ENCODE data around the gene KIRREL2. TPM values are rescaled to one million over a fixed set of nuclear protein-coding genes. Genes with fewer than 3 reads are reported as not detected.
A peak's percentile ranks its signal among the peaks of the same experiment; 100 is the strongest.

Gene KIRREL2
- total and polyA plus RNA-seq, 2 of the 8 experiments (the other 6 are each of a cell fraction or from before 2014, with no cell fraction given) = 2.4 to 4.6 TPM

DNA sequence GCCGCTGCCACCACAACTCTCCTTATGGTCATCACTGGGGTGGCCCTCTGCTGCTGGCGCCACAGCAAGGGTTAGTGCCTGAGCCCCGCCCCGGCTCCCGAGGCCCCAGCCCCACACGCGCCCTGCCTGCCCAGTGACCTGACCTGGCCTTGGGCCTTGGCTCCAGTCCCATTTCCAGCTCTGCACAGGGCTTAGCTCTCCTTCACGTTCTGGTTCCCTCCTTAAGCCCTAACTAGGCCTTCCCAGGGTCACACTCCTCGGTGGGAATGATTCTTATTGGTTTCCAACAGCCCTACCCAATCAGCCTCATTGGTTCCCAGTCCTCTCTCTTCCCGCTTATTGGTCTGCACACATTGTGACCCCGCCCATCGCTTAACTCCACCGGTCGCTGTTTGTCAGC lies 5.8 kb downstream of the KIRREL2 start:
- Histone ChIP-seq H2BK20ac (ENCODE audit: low read length) (no peak overlapping the region), H3K27ac (ENCODE audit: low read depth, low read length) (no peak overlapping the region), H3K4ac (replicated peaks; ENCODE audit: insufficient read length, low read depth, low read length) (no peak overlapping the region), H2BK15ac (ENCODE audit: low read length) (no peak overlapping the region), H2AK5ac (ENCODE audit: low read depth, low read length) (no peak overlapping the region), H2BK12ac (ENCODE audit: low read depth, low read length) (no peak overlapping the region), H3K4me2 (ENCODE audit: insufficient read depth in 1 of 2, low read depth in 2 of 2, low read length in 2 of 2) (no peak overlapping the region), H3K23ac (ENCODE audit: insufficient read length) (no peak overlapping the region), H3K18ac (ENCODE audit: extremely low read depth, low read length) (no peak overlapping the region), H3K14ac (ENCODE audit: insufficient read length) (no peak overlapping the region), H4K5ac (ENCODE audit: insufficient read length, low read depth, low read length) (no peak overlapping the region), H3K36me3 (ENCODE audit: control insufficient read depth in 2 of 4, insufficient read depth in 4 of 4, low read length in 3 of 4) (no peaks in the 10 kb centered on the region), H2BK5ac (ENCODE audit: low read depth, low read length) (no peak overlapping the region), H4K91ac (replicated peaks; ENCODE audit: insufficient read length, low read length) (no peak overlapping the region), H3K79me2 (ENCODE audit: control insufficient read depth in 1 of 2, insufficient read depth in 2 of 2, low read length in 2 of 2) (no peaks in the 10 kb centered on the region), H2BK120ac (replicated peaks; ENCODE audit: low read depth, low read length) (no peak overlapping the region), H3K4me1 (replicated peaks in 1 of 4; ENCODE audit: control insufficient read depth in 3 of 4, insufficient read depth in 4 of 4, low read length in 3 of 4) (peaks cover 0 to 15% (median 10%) of the 10 kb centered on the region in 4 experiments; a peak in 5 of 7 replicates), H3K79me1 (ENCODE audit: low read depth, low read length) (no peaks in the 10 kb centered on the region), H3K4me3 (ENCODE audit: extremely low read depth in 1 of 4, insufficient read depth in 2 of 4, low read depth in 3 of 4, low read length in 4 of 4) (no peak overlapping the region), H3K9me3 (ENCODE audit: insufficient read depth in 2 of 2, low read depth in 1 of 2, low read length in 1 of 2) (no peaks in the 10 kb centered on the region), H3K56ac (replicated peaks; ENCODE audit: insufficient read length, low read depth, low read length) (no peak overlapping the region), H2AFZ (ENCODE audit: low read length) (no peak overlapping the region), H3K23me2 (ENCODE audit: low read depth, low read length) (peaks cover 13% of the 10 kb centered on the region), H3K27me3 (replicated peaks in 1 of 4; ENCODE audit: control insufficient read depth in 3 of 4, extremely low read depth in 1 of 4, insufficient read depth in 3 of 4, low read length in 3 of 4) (peaks cover 5 to 56% (median 48%) of the 10 kb centered on the region in 4 experiments), H3K9ac (replicated peaks in 1 of 4; ENCODE audit: extremely low read depth in 1 of 4, low read depth in 3 of 4, low read length in 3 of 4) (no peak overlapping the region), H4K8ac (ENCODE audit: extremely low read depth, insufficient read depth, low read length) (no peak overlapping the region; the same call in 1 of the 2 replicates), H4K20me1 (replicated peaks in 1 of 2; ENCODE audit: control insufficient read depth in 1 of 2, insufficient read depth in 2 of 2, low read length in 2 of 2) (peaks cover 0 to 3% of the 10 kb centered on the region in 2 experiments)
- no peak for FAIRE-seq
- TF ChIP-seq SP1 (IDR thresholded peaks at IDR 0.05; ENCODE audit: low read depth, low read length) = peak; percentile 77
- peak; percentile 13; the same call in 1 of the 2 replicates for TF ChIP-seq SP2 (IDR thresholded peaks at IDR 0.05; ENCODE audit: low read length)
- TF ChIP-seq CHD2 (IDR thresholded peaks at IDR 0.05; ENCODE audit: low read length) = peak; percentile 51; the same call in 1 of the 2 replicates
- TF ChIP-seq EP300 (IDR thresholded peaks at IDR 0.05; ENCODE audit: borderline replicate concordance in 1 of 2, low read depth in 2 of 2, low read length in 2 of 2) = no peak
- TF ChIP-seq E2F6 (IDR thresholded peaks at IDR 0.05) = peak; percentile 92
- DNase-seq (ENCODE audit: low read depth in 1 of 2, low spot score in 2 of 2) = no peak
- 86% methylated on average over 12 of the region's 14 CpGs; no CpG with 5 or more reads in 1 of the 2 experiments for WGBS, 2 experiments (ENCODE audit: extremely low coverage in 1 of 2, insufficient coverage in 1 of 2, insufficient read length in 1 of 2, insufficient replicate concordance in 2 of 2, low coverage in 1 of 2, low lambda C conversion rate in 2 of 2, missing lambda C conversion rate in 1 of 2)
- ChIA-PET POLR2A (ENCODE audit: partially characterized antibody) (interaction anchor here (1.2 kb wide), 1 partner anchor 14 kb away, joined by 3 read pairs; no protein-coding TSS in a partner anchor), CTCF (ENCODE audit: partially characterized antibody) (interaction anchor here (0.6 to 1.1 kb wide), 3 partner anchors 164 to 1379 kb away, joined by 3 read pairs; no protein-coding TSS in a partner anchor)

All from H1 (cell line).